ENCODE measurements around the gene OR2A7. TPM values are rescaled to one million over a fixed set of nuclear protein-coding genes. Genes with fewer than 3 reads are reported as not detected.
"Not testable (repeated sequence)": the region's sequence is repeated elsewhere in the genome, so short reads cannot be mapped to it uniquely, and the experiment has no call there.

Gene OR2A7
- total RNA-seq, 6 experiments from 2014 or later = 1.5 to 5.6 (median 3.5) TPM

GRCh38 chr7:144231027-144231426, 33.6 kb downstream of the OR2A7 start:
- not testable (repeated sequence) for DNase-seq

GRCh38 chr7:144228810-144229209, 35.8 kb downstream of the OR2A7 start:
- H3K4me3 ChIP-seq; H3K27ac ChIP-seq; intact Hi-C loops (cut with DNase I); H3K9me3 ChIP-seq; DNase-seq; H3K36me3 ChIP-seq; H3K27me3 ChIP-seq; H3K4me1 ChIP-seq: not testable (repeated sequence)
- WGBS (ENCODE audit: insufficient coverage, low coverage, low lambda C conversion rate, missing lambda C conversion rate) = 100% methylated on average over 1 of the region's 3 CpGs
- ATAC-seq = peak in 1 of 4 donors; percentile 44

More at GRCh38 chr7:144231027-144231426, 33.6 kb downstream of the OR2A7 start:
- ATAC-seq; H3K27ac ChIP-seq; H3K4me3 ChIP-seq; H3K36me3 ChIP-seq; H3K27me3 ChIP-seq; H3K4me1 ChIP-seq; intact Hi-C loops (cut with DNase I); H3K9me3 ChIP-seq: not testable (repeated sequence)
- WGBS (ENCODE audit: insufficient coverage, low coverage, low lambda C conversion rate, missing lambda C conversion rate) = no CpG with 5 or more reads among the region's 2 CpGs

GRCh38 chr7:144226866-144227265, 37.7 kb downstream of the OR2A7 start:
- intact Hi-C loops (cut with DNase I); DNase-seq; H3K9me3 ChIP-seq; H3K36me3 ChIP-seq; H3K4me3 ChIP-seq; H3K27me3 ChIP-seq; H3K27ac ChIP-seq; H3K4me1 ChIP-seq: not testable (repeated sequence)
- WGBS (ENCODE audit: insufficient coverage, low coverage, low lambda C conversion rate, missing lambda C conversion rate) = 67% methylated on average over 3 of the region's 4 CpGs
- ATAC-seq = peak in 1 of 4 donors; percentile 22

GRCh38 chr7:144223675-144224074, 40.9 kb downstream of the OR2A7 start:
- H3K27me3 ChIP-seq; H3K4me1 ChIP-seq; intact Hi-C loops (cut with DNase I); ATAC-seq; DNase-seq; H3K9me3 ChIP-seq; H3K27ac ChIP-seq; H3K36me3 ChIP-seq; H3K4me3 ChIP-seq: not testable (repeated sequence)

- H3K27ac ChIP-seq; intact Hi-C loops (cut with DNase I); H3K4me3 ChIP-seq; H3K36me3 ChIP-seq; H3K27me3 ChIP-seq; DNase-seq; H3K4me1 ChIP-seq; ATAC-seq; H3K9me3 ChIP-seq: not testable (repeated sequence)
Measured at GRCh38 chr7:144220531-144220930, 44.1 kb downstream of the OR2A7 start.

- WGBS (ENCODE audit: insufficient coverage, low coverage, low lambda C conversion rate, missing lambda C conversion rate) = no CpG with 5 or more reads among the region's 4 CpGs
- ATAC-seq = peak; percentile 44 to 66 (median 53)
- H3K9me3 ChIP-seq; intact Hi-C loops (cut with DNase I); H3K27me3 ChIP-seq; H3K4me3 ChIP-seq; H3K27ac ChIP-seq; DNase-seq; H3K36me3 ChIP-seq; H3K4me1 ChIP-seq: not testable (repeated sequence)
Measured at GRCh38 chr7:144219149-144219548, 45.4 kb downstream of the OR2A7 start.

GRCh38 chr7:144218581-144218980, 46.0 kb downstream of the OR2A7 start:
- H3K4me3 ChIP-seq; H3K27ac ChIP-seq; H3K4me1 ChIP-seq; DNase-seq; H3K36me3 ChIP-seq; H3K9me3 ChIP-seq; intact Hi-C loops (cut with DNase I); H3K27me3 ChIP-seq: not testable (repeated sequence)
- WGBS (ENCODE audit: insufficient coverage, low coverage, low lambda C conversion rate, missing lambda C conversion rate) = 100% methylated on average over 1 of the region's 1 CpG
- ATAC-seq = peak in 1 of 4 donors; percentile 11

- peak in 2 of 4 donors; percentile 24 to 47 for ATAC-seq
- DNase-seq; intact Hi-C loops (cut with DNase I); H3K9me3 ChIP-seq; H3K27me3 ChIP-seq; H3K36me3 ChIP-seq; H3K4me3 ChIP-seq; H3K27ac ChIP-seq; H3K4me1 ChIP-seq: not testable (repeated sequence)
Measured at GRCh38 chr7:144217200-144217599, 47.4 kb downstream of the OR2A7 start.

Other genes with a start within 250 kb of the OR2A7 start
- gene OR2A5, start 215.8 kb downstream of the OR2A7 start, total RNA-seq = not detected
- not detected for gene OR2A25, start 195.0 kb downstream of the OR2A7 start, total RNA-seq
- not detected for gene OR2A12, start 178.5 kb downstream of the OR2A7 start, total RNA-seq
- gene OR2A2, start 155.2 kb downstream of the OR2A7 start, total RNA-seq = not detected
- gene OR2A14, start 141.6 kb downstream of the OR2A7 start, total RNA-seq = not detected
- gene CTAGE4, start 81.3 kb downstream of the OR2A7 start, total RNA-seq = 1 to 10 TPM; 2.1 to 4.5 (median 3.5) TPM
- gene ARHGEF35, start 69.0 kb downstream of the OR2A7 start, total RNA-seq = 10 to 100 TPM in 1 of 6 experiments, 1 to 10 TPM in 5; 3.6 to 10.8 (median 5.8) TPM
- gene OR2A42, start 25.2 kb downstream of the OR2A7 start, total RNA-seq = not detected
- gene CTAGE8, start 4.5 kb upstream of the OR2A7 start, total RNA-seq = 1 to 10 TPM in 2 of 6 experiments, under 1 TPM in 4; 0.53 to 1.3 (median 0.71) TPM
- gene OR2A1, start 47.6 kb upstream of the OR2A7 start, total RNA-seq = under 1 TPM in 1 of 6 experiments, not detected in 5; 0.09 TPM
- 10 to 100 TPM; 10.2 to 18.2 (median 15.0) TPM for gene ARHGEF5, start 90.6 kb upstream of the OR2A7 start, total RNA-seq
- not detected for gene NOBOX, start 138.9 kb upstream of the OR2A7 start, total RNA-seq